Measurements from ENCODE around the gene C10orf143. TPM values are rescaled to one million over a fixed set of nuclear protein-coding genes. Genes with fewer than 3 reads are reported as not detected.
"Not testable (repeated sequence)": the region's sequence is repeated elsewhere in the genome, so short reads cannot be mapped to it uniquely, and the experiment has no call there.

The C10orf143 gene
- total and polyA plus RNA-seq, 2 of the 8 experiments (the other 6 are each of a cell fraction or from before 2014, with no cell fraction given): 1.6 to 2.0 TPM

DNA sequence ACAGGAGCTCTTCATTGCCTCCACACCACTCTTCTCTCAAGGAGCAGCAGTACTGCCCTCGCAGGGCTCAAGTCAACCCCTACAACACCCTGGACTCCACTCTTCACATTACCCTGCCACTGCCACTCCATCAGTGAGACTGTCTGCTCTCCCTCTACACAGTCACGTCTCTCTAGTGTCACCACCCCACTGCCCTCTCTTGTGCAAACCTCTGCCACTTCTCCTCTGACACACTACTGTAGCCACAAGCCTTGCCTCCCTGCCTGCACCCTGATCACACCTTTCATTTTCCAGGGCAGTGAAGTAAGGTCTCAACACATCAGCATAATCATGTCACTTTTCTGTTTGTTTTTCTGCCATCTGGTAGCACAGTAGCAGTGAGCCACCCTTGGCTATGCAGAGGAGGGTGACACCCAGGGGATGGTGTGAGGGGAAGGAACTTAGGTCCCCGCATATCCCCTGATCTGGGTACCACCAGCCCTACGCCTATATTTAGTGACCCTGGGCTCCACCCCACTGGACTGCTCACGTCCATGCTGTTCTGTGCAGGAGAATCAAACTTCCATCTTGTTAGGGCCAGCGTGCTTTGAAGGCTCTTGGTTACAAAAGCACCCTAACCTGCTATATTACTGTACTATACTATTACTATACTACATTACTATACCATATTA, 1.6 kb downstream of the C10orf143 start (continued):
- TF ChIP-seq EP300 (IDR thresholded peaks at IDR 0.05; ENCODE audit: borderline replicate concordance in 1 of 2, low read depth in 2 of 2, low read length in 2 of 2) (no peak), BACH1 (IDR thresholded peaks at IDR 0.05; ENCODE audit: low read length) (no peak), SIRT6 (IDR thresholded peaks at IDR 0.05; ENCODE audit: low read length) (no peak), CEBPB (IDR thresholded peaks at IDR 0.05; ENCODE audit: low read depth, low read length) (no peak), ZNF274 (IDR thresholded peaks at IDR 0.05; ENCODE audit: borderline replicate concordance, extremely low read depth, low read length) (no peak), SIN3A (conservative IDR thresholded peaks at IDR 0.05 in 1 of 2, IDR thresholded peaks at IDR 0.05 in 1 of 2; ENCODE audit: low read depth in 1 of 2, low read length in 2 of 2) (no peak)
- TF ChIP-seq, protein P1, sequence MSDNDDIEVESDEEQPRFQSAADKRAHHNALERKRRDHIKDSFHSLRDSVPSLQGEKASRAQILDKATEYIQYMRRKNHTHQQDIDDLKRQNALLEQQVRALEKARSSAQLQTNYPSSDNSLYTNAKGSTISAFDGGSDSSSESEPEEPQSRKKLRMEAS (IDR thresholded peaks at IDR 0.05): no peak

DNA sequence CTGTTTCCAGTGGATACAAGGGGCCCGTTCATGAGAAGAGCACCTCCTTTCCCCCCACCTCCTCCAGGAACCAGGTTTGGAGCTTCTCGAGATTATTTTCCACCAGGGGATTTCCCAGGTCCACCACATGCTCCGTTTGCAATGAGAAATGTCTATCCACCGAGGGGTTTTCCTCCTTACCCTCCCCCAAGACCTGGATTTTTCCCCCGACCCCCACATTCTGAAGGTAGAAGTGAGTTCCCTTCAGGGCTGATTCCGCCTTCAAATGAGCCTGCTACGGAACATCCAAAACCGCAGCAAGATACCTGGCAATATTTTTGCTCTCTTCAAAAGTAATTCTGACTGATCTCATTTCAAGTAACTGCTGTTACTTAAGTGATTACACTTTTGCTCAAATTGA, 2.5 kb downstream of the C10orf143 start:
- H4K5ac ChIP-seq (ENCODE audit: insufficient read length, low read depth, low read length); H2BK12ac ChIP-seq (ENCODE audit: low read depth, low read length); H3K36me3 ChIP-seq (ENCODE audit: control insufficient read depth in 2 of 4, insufficient read depth in 4 of 4, low read length in 3 of 4); H3K79me1 ChIP-seq (ENCODE audit: low read depth, low read length); POLR2A ChIA-PET (ENCODE audit: partially characterized antibody); CTCF ChIA-PET (ENCODE audit: partially characterized antibody); H2AK5ac ChIP-seq (ENCODE audit: low read depth, low read length); H2BK15ac ChIP-seq (ENCODE audit: low read length); H2AFZ ChIP-seq (ENCODE audit: low read length); H4K20me1 ChIP-seq (replicated peaks in 1 of 2; ENCODE audit: control insufficient read depth in 1 of 2, insufficient read depth in 2 of 2, low read length in 2 of 2); H3K27ac ChIP-seq (ENCODE audit: low read depth, low read length); H3K9me3 ChIP-seq (ENCODE audit: insufficient read depth in 2 of 2, low read depth in 1 of 2, low read length in 1 of 2); H3K9ac ChIP-seq (replicated peaks in 1 of 4; ENCODE audit: extremely low read depth in 1 of 4, low read depth in 3 of 4, low read length in 3 of 4); H3K23me2 ChIP-seq (ENCODE audit: low read depth, low read length); FAIRE-seq; H4K91ac ChIP-seq (replicated peaks; ENCODE audit: insufficient read length, low read length); DNase-seq (ENCODE audit: low read depth in 1 of 2, low spot score in 2 of 2); H2BK5ac ChIP-seq (ENCODE audit: low read depth, low read length); H3K79me2 ChIP-seq (ENCODE audit: control insufficient read depth in 1 of 2, insufficient read depth in 2 of 2, low read length in 2 of 2); H3K27me3 ChIP-seq (replicated peaks in 1 of 4; ENCODE audit: control insufficient read depth in 3 of 4, extremely low read depth in 1 of 4, insufficient read depth in 3 of 4, low read length in 3 of 4); H3K23ac ChIP-seq (ENCODE audit: insufficient read length); H2BK20ac ChIP-seq (ENCODE audit: low read length); H3K14ac ChIP-seq (ENCODE audit: insufficient read length); H4K8ac ChIP-seq (ENCODE audit: extremely low read depth, insufficient read depth, low read length); H3K4ac ChIP-seq (replicated peaks; ENCODE audit: insufficient read length, low read depth, low read length); H3K18ac ChIP-seq (ENCODE audit: extremely low read depth, low read length); H3K56ac ChIP-seq (replicated peaks; ENCODE audit: insufficient read length, low read depth, low read length); H2BK120ac ChIP-seq (replicated peaks; ENCODE audit: low read depth, low read length); H3K4me3 ChIP-seq (ENCODE audit: extremely low read depth in 1 of 4, insufficient read depth in 2 of 4, low read depth in 3 of 4, low read length in 4 of 4); H3K4me2 ChIP-seq (ENCODE audit: insufficient read depth in 1 of 2, low read depth in 2 of 2, low read length in 2 of 2): not testable (repeated sequence)
- WGBS, 2 experiments (ENCODE audit: extremely low coverage in 1 of 2, insufficient coverage in 1 of 2, insufficient read length in 1 of 2, insufficient replicate concordance in 2 of 2, low coverage in 1 of 2, low lambda C conversion rate in 2 of 2, missing lambda C conversion rate in 1 of 2): 92% methylated on average over 6 of the region's 8 CpGs; no CpG with 5 or more reads in 1 of the 2 experiments
- peaks cover 0 to 13% (median 2%) of the 10 kb centered on the region in 4 experiments; a peak in 5 of 7 replicates for H3K4me1 ChIP-seq (replicated peaks in 1 of 4; ENCODE audit: control insufficient read depth in 3 of 4, insufficient read depth in 4 of 4, low read length in 3 of 4)

All from H1 (cell line).